Loucy (cell line): ENCODE data around the gene ASPRV1.

Source experiments
- H2AFZ ChIP-seq: fragments of 200-600 bp; sonication (generic); 2 replicates; pipeline ENCODE4 v1.6.0; 2016; ENCODE audit warnings: antibody characterized with exemption, mild to moderate bottlenecking, low read length, moderate library complexity
- H3F3A ChIP-seq: fragments of 200-600 bp; 2 replicates; pipeline ENCODE4 v1.6.0; 2016; ENCODE audit warnings: antibody characterized with exemption, low read depth, mild to moderate bottlenecking
- H3K27me3 ChIP-seq: fragments of 200-600 bp; sonication (generic); 2 replicates; pipeline ENCODE4 v1.6.1; 2014; ENCODE audit warnings: low read length, mild to moderate bottlenecking; ENCODE audit not compliant: insufficient read depth, poor library complexity, severe bottlenecking
- H3K36me3 ChIP-seq: fragments of 200-600 bp; sonication (generic); 2 replicates; pipeline ENCODE4 v1.6.1; 2016; ENCODE audit warnings: low read length; ENCODE audit not compliant: insufficient read depth
- H3K4me1 ChIP-seq: fragments of 200-600 bp; sonication (generic); 2 replicates; pipeline ENCODE4 v1.5.1; 2014; ENCODE audit warnings: low read length, mild to moderate bottlenecking; ENCODE audit not compliant: insufficient read depth, poor library complexity, severe bottlenecking
- H3K4me2 ChIP-seq: fragments of 200-600 bp; sonication (generic); 2 replicates; pipeline ENCODE4 v1.6.0; 2014; ENCODE audit warnings: antibody characterized with exemption, low read length, low read depth, mild to moderate bottlenecking; ENCODE audit not compliant: poor library complexity, severe bottlenecking
- H3K4me3 ChIP-seq: fragments of 200-600 bp; sonication (generic); 2 replicates; pipeline ENCODE4 v1.5.1; 2014; ENCODE audit warnings: low read length, mild to moderate bottlenecking, mixed read lengths; ENCODE audit not compliant: poor library complexity, severe bottlenecking
- H3K79me2 ChIP-seq: fragments of 200-600 bp; sonication (generic); 2 replicates; pipeline ENCODE4 v1.6.1; 2014; ENCODE audit warnings: low read length; ENCODE audit not compliant: insufficient read depth
- H3K9ac ChIP-seq: fragments of 200-600 bp; sonication (generic); 2 replicates; pipeline ENCODE4 v1.6.0; 2014; ENCODE audit warnings: mild to moderate bottlenecking, low read depth, low read length, moderate library complexity; ENCODE audit not compliant: poor library complexity, severe bottlenecking
- H3K9me2 ChIP-seq: fragments of 200-600 bp; sonication (generic); replicated peaks from 2 replicates; pipeline ENCODE4 v1.6.1; 2016; ENCODE audit warnings: low read depth, low read length, mixed read lengths
- H3K9me3 ChIP-seq: fragments of 200-600 bp; sonication (generic); 2 replicates; pipeline ENCODE4 v1.6.1; 2014; ENCODE audit warnings: mild to moderate bottlenecking, antibody characterized with exemption, low read length, low read depth; ENCODE audit not compliant: insufficient read depth
- H4K20me1 ChIP-seq: fragments of 200-600 bp; sonication (generic); 2 replicates; pipeline ENCODE4 v1.6.0; 2014; ENCODE audit warnings: antibody characterized with exemption, low read length, mild to moderate bottlenecking; ENCODE audit not compliant: insufficient read depth, poor library complexity, severe bottlenecking
- CTCF ChIP-seq: fragments of 200-600 bp; sonication (generic); conservative IDR thresholded peaks from 2 replicates; pipeline ENCODE4 v1.5.1; 2014; ENCODE audit warnings: mild to moderate bottlenecking, antibody characterized with exemption, low read length
- EZH2phosphoT487 ChIP-seq: fragments of 200-600 bp; IDR thresholded peaks from 2 replicates; pipeline ENCODE4 v1.6.1; 2018; ENCODE audit warnings: antibody characterized with exemption, mild to moderate bottlenecking, moderate library complexity, borderline replicate concordance

Gene ASPRV1

GRCh38 chr2:69986691-69987090 lies 25.3 kb upstream of the ASPRV1 start:
- no peaks in the 10 kb centered on the region for H3K4me1 ChIP-seq
- peaks cover 7% of the 10 kb centered on the region; the same call in 1 of the 2 replicates for H3K36me3 ChIP-seq
- H3K79me2 ChIP-seq: no peaks in the 10 kb centered on the region
- no peaks in the 10 kb centered on the region for H4K20me1 ChIP-seq
- H3K4me2 ChIP-seq: no peak overlapping the region
- no peaks in the 10 kb centered on the region for H3K9me2 ChIP-seq
- H3K27me3 ChIP-seq: no peaks in the 10 kb centered on the region
- H3F3A ChIP-seq: no peaks in the 10 kb centered on the region
- H2AFZ ChIP-seq: no peak overlapping the region
- H3K4me3 ChIP-seq: no peak overlapping the region
- no peak for TF ChIP-seq EZH2phosphoT487
- no peak for TF ChIP-seq CTCF
- H3K9me3 ChIP-seq: no peaks in the 10 kb centered on the region
- H3K9ac ChIP-seq: no peak overlapping the region

GRCh38 chr2:69985688-69986087 lies 24.3 kb upstream of the ASPRV1 start:
- TF ChIP-seq CTCF: no peak
- TF ChIP-seq EZH2phosphoT487: no peak

GRCh38 chr2:69985216-69985615 lies 23.8 kb upstream of the ASPRV1 start:
- H3K36me3 ChIP-seq: peaks cover 4% of the 10 kb centered on the region; the same call in 1 of the 2 replicates
- H3F3A ChIP-seq: no peaks in the 10 kb centered on the region
- H3K27me3 ChIP-seq: no peaks in the 10 kb centered on the region
- H3K79me2 ChIP-seq: no peaks in the 10 kb centered on the region
- no peak overlapping the region for H2AFZ ChIP-seq
- H3K9ac ChIP-seq: no peak overlapping the region
- H3K4me3 ChIP-seq: no peak overlapping the region
- no peaks in the 10 kb centered on the region for H3K9me2 ChIP-seq
- no peaks in the 10 kb centered on the region for H3K4me1 ChIP-seq
- no peaks in the 10 kb centered on the region for H3K9me3 ChIP-seq
- TF ChIP-seq EZH2phosphoT487 (no peak), CTCF (no peak)
- no peak overlapping the region for H3K4me2 ChIP-seq
- H4K20me1 ChIP-seq: no peaks in the 10 kb centered on the region

More at GRCh38 chr2:69985688-69986087, 24.3 kb upstream of the ASPRV1 start:
- Histone ChIP-seq H2AFZ (no peak overlapping the region), H3K27me3 (no peaks in the 10 kb centered on the region), H3K79me2 (no peaks in the 10 kb centered on the region), H3K36me3 (peaks cover 4% of the 10 kb centered on the region; the same call in 1 of the 2 replicates), H3K9ac (no peak overlapping the region), H3K4me1 (no peaks in the 10 kb centered on the region), H4K20me1 (no peaks in the 10 kb centered on the region), H3K4me3 (no peak overlapping the region), H3K9me2 (no peaks in the 10 kb centered on the region), H3K9me3 (no peaks in the 10 kb centered on the region), H3F3A (no peaks in the 10 kb centered on the region), H3K4me2 (no peak overlapping the region)
